Right atrium auricular region (tissue), 2 donors: ENCODE data around the gene NT5C1A. TPM values are rescaled to one million over a fixed set of nuclear protein-coding genes. Genes with fewer than 3 reads are reported as not detected.

ENCODE experiments used
- DNase-seq: peaks from one replicate; pipeline ENCODE4 v3.0.0-alpha.2; 2019; ENCODE audit warnings: low spot score
- H3K27ac ChIP-seq, 2 donors: fragments of 200-600 bp; sonication (generic); 1 replicate in 1 of 2; 2 replicates in 1 of 2; pipeline ENCODE4 v1.5.1; 2016 to 2019
- H3K27me3 ChIP-seq, 2 donors: fragments of 200-600 bp; sonication (generic); one replicate each; pipeline versions ENCODE4 v1.5.1 to v1.6.0; 2017 to 2019
- H3K36me3 ChIP-seq: fragments of 200-600 bp; sonication (generic); one replicate; pipeline ENCODE4 v1.5.1; 2016
- H3K4me1 ChIP-seq, 2 donors: fragments of 200-600 bp; sonication (generic); one replicate each; pipeline versions ENCODE4 v1.5.1 to v1.6.0; 2017 to 2019
- H3K4me3 ChIP-seq, 2 donors: fragments of 200-600 bp; sonication (generic); 1 replicate in 1 of 2; 2 replicates in 1 of 2; pipeline ENCODE4 v1.5.1; 2017 to 2019; ENCODE audit warnings: mild to moderate bottlenecking in 1 of 2, moderate library complexity in 1 of 2
- H3K9me3 ChIP-seq, 2 donors: fragments of 200-600 bp; sonication (generic); one replicate each; pipeline ENCODE4 v1.5.1; 2019
- CTCF ChIP-seq, 2 donors: fragments of 200-600 bp; sonication (generic); IDR thresholded peaks; one replicate each; pipeline ENCODE4 v1.5.1; 2019; ENCODE audit warnings: antibody characterized with exemption in 2 of 2
- total RNA-seq, 2 donors: library from RNA; depleted of rRNA; stranded (reverse); fragments of >200 nt; gene quantifications; one replicate each; pipeline ENCODE4 v1.1.0, GENCODE V29; 2016

Gene NT5C1A
- total RNA-seq, 2 donors from 2014 or later, result 4.6 to 24.6 TPM

DNA sequence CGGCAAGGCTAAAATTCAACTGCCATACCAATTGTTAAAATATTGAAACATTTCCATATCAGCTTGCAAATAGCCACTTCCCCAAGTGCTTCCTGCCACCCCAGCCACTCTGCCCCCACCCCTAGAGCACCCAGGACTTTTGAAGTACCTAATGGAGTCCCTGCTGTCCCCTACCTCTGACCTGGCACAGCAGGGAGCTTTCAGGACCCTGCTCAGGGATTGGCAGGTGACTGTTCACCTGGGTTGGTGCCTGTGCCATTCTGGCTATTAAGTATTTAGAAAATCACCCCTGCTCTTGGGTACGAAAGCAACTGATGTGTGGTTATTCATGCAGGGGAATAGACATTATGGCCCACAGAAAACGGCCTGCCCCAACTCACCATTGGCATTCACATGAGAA lies 28.4 kb upstream of the NT5C1A start:
- no peak for TF ChIP-seq CTCF (IDR thresholded peaks at IDR 0.05)
- DNase-seq, result no peak
- Histone ChIP-seq H3K4me1 (peaks cover 0 to 22% of the 10 kb centered on the region in 2 donors), H3K27me3 (no peaks in the 10 kb centered on the region), H3K9me3 (no peaks in the 10 kb centered on the region), H3K36me3 (no peaks in the 10 kb centered on the region), H3K27ac (no peak overlapping the region), H3K4me3 (no peak overlapping the region)

DNA sequence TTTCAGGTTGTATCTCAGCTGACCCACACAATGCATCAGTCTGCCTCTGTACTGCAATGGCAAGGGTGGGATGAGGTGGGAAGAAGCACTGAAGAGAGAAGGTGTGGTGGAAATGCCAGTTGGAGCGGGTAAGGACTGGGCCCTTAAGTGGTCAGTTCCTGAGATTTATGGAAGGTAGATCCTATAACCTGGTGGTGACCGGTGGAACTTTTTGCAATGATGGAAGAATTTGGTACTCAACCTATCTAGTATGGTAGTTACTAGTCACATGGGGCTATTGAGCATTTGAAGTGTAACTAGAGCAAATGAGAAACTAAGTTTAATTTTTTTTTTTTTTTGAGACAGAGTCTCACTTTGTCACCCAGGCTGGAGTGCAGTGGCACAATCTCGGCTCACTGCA lies 27.5 kb upstream of the NT5C1A start:
- no peak overlapping the region for H3K27ac ChIP-seq
- no peak for TF ChIP-seq CTCF (IDR thresholded peaks at IDR 0.05)
- no peaks in the 10 kb centered on the region for H3K9me3 ChIP-seq

GRCh38 chr1:39698568-39698967 lies 26.7 kb upstream of the NT5C1A start:
- H3K27ac ChIP-seq, result no peak overlapping the region
- DNase-seq, result no peak
- H3K9me3 ChIP-seq, result no peaks in the 10 kb centered on the region
- no peaks in the 10 kb centered on the region for H3K36me3 ChIP-seq
- H3K4me1 ChIP-seq, result peaks cover 0 to 22% of the 10 kb centered on the region in 2 donors
- H3K4me3 ChIP-seq, result no peak overlapping the region
- TF ChIP-seq CTCF (IDR thresholded peaks at IDR 0.05), result no peak
- H3K27me3 ChIP-seq, result no peaks in the 10 kb centered on the region

More for the DNA sequence above, 27.5 kb upstream of the NT5C1A start:
- H3K4me1 ChIP-seq, result peaks cover 0 to 22% of the 10 kb centered on the region in 2 donors
- no peak overlapping the region for H3K4me3 ChIP-seq
- no peak for DNase-seq
- no peaks in the 10 kb centered on the region for H3K36me3 ChIP-seq
- no peaks in the 10 kb centered on the region for H3K27me3 ChIP-seq

DNA sequence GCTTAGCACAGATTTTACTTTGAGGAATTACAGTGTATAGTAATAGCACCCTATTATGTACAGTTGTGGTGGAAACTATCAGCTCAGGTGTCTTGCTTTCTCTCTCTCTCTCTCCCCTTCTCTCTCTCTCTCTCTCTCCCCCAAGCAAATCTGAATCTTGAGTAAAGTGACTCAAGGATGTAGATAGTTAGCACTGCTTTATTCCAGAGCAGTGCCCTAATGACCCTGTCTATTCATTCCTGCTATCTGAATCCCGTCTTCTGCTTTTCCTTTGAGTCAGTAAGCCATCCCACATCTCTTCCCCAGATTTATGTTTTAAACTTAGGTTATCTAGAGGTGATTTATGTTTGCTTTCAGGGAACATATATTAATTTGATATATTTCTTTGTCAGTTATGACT lies 24.5 kb upstream of the NT5C1A start:
- Histone ChIP-seq H3K27ac (no peak overlapping the region), H3K4me1 (peaks cover 0 to 24% of the 10 kb centered on the region in 2 donors), H3K27me3 (peaks cover 0 to 11% of the 10 kb centered on the region in 2 donors), H3K36me3 (no peaks in the 10 kb centered on the region), H3K9me3 (no peaks in the 10 kb centered on the region), H3K4me3 (no peak overlapping the region)
- no peak for DNase-seq
- TF ChIP-seq CTCF (IDR thresholded peaks at IDR 0.05), result no peak

- TF ChIP-seq CTCF (IDR thresholded peaks at IDR 0.05), result no peak
- Histone ChIP-seq H3K27me3 (peaks cover 0 to 11% of the 10 kb centered on the region in 2 donors), H3K4me1 (peaks cover 0 to 20% of the 10 kb centered on the region in 2 donors), H3K27ac (no peak overlapping the region), H3K4me3 (no peak overlapping the region), H3K9me3 (no peaks in the 10 kb centered on the region), H3K36me3 (no peaks in the 10 kb centered on the region)
- DNase-seq, result no peak
These were observed 23.1 kb upstream of the NT5C1A start for GRCh38 chr1:39695016-39695415.

GRCh38 chr1:39694026-39694425 lies 22.1 kb upstream of the NT5C1A start:
- peaks cover 0 to 11% of the 10 kb centered on the region in 2 donors for H3K27me3 ChIP-seq
- H3K4me1 ChIP-seq, result peaks cover 0 to 20% of the 10 kb centered on the region in 2 donors
- H3K4me3 ChIP-seq, result no peak overlapping the region
- TF ChIP-seq CTCF (IDR thresholded peaks at IDR 0.05), result no peak
- DNase-seq, result no peak
- no peaks in the 10 kb centered on the region for H3K36me3 ChIP-seq
- no peaks in the 10 kb centered on the region for H3K9me3 ChIP-seq
- no peak overlapping the region for H3K27ac ChIP-seq
